Choroid plexus epithelial cell (primary cell): ENCODE results near the gene TNFRSF25.

Source experiments
- DNase-seq: peaks from one replicate; pipeline ENCODE4 v3.0.0-alpha.2; 2010; ENCODE audit warnings: low read depth
- H3K4me3 ChIP-seq: 2 replicates; pipeline ENCODE4 v1.5.1; 2011; ENCODE audit warnings: low read depth, mild to moderate bottlenecking, control low read depth, low read length, moderate library complexity
- CTCF ChIP-seq: conservative IDR thresholded peaks from 2 replicates; pipeline ENCODE4 v1.5.1; 2011; ENCODE audit warnings: low read depth, mild to moderate bottlenecking, control low read depth, inconsistent platforms, low read length, moderate library complexity

TNFRSF25 gene

GRCh38 chr1:6427441-6428390, 38.3 kb downstream of the TNFRSF25 start:
- H3K4me3 ChIP-seq, result no peak overlapping the region
- DNase-seq, result no peak
- TF ChIP-seq CTCF, result no peak

GRCh38 chr1:6426972-6427350, 39.0 kb downstream of the TNFRSF25 start:
- no peak overlapping the region for H3K4me3 ChIP-seq
- TF ChIP-seq CTCF, result no peak
- DNase-seq, result no peak

DNA sequence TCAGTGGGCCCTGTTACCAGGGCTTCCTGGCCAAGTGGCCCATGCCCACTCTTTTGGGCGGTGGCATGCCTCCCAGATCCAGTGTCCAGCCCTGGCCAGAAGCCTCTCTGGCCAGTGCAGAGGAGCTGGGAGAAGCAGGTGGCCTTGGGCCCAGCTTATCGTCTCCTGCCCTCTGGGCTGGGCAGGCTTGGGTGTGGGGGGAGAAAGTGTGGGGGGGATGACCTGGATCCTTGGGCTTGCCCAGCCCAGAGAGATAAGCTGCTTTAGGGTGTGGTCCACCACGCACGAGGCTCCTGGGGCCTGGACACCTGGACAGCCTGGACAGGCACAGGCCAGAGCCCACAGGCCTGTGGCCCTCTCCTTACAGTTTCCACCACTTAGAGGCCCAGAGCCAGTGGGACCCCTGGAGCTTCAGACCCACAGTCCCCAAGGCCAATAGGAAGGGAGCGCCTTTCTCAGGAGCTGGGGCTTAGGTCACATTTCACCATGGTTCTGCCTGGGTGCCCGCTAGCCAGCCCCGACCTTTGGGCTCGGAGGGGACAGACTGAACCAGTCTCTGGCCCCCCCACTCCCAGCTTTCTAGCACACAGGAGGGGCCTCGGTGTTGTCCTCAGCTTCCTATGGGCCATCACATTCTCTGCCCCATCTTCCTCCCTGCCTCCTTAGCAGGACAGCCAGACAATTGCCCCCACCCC, 39.5 kb downstream of the TNFRSF25 start:
- no peak overlapping the region for H3K4me3 ChIP-seq
- no peak for TF ChIP-seq CTCF
- no peak for DNase-seq

GRCh38 chr1:6425658-6426057, 40.3 kb downstream of the TNFRSF25 start:
- TF ChIP-seq CTCF, result no peak
- DNase-seq, result no peak
- no peak overlapping the region for H3K4me3 ChIP-seq

DNA sequence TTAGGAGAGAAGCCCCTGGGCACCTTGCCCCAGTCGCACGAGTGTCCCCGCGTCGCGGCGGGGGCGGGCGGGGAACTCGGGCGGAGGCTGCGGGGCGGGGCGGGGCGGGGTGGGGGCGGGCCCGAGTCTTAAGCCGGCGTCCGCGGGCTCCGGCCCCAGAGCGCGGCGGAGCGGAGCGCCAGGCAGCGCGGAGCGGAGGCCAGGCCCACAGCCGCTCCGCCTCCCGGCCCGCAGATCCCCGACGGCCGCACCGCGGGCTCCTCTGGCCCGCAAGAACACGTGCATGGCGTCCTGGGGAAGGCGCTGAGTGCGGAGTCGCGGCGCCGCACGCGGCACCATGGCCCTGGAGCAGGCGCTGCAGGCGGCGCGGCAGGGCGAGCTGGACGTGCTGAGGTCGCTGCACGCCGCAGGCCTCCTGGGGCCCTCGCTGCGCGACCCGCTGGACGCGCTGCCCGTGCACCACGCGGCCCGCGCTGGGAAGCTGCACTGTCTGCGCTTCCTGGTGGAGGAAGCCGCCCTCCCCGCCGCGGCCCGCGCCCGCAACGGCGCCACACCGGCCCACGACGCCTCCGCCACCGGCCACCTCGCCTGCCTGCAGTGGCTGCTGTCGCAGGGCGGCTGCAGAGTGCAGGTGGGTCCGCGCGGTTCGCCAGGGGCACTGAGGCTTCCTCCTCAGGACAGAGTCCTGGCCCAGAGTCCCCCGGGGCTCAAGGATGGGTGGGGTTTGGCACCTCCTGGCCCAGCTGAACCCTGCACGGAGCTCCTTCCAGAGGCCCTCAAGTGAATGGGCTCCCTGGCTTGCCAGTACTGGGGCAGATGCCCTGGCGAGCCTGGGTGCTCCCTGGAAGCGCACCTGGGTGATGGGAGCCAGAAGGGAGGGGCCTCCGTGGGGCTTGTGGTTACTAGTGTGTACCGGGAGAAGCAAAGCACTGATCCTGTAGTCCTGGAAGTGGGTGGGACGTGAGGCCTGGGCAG, 41.1 kb downstream of the TNFRSF25 start, which contains the start of gene ESPN:
TSS of gene ESPN (plus strand) at position 158 of the 975 bp plus-strand sequence. CDS start at position 338, 180 bp downstream.
- H3K4me3 ChIP-seq, result no peak within 1 kb of the TSS
- DNase-seq, result no peak
- no peak for TF ChIP-seq CTCF

GRCh38 chr1:6424000-6424565, 41.9 kb downstream of the TNFRSF25 start:
- no peak for DNase-seq
- no peak for TF ChIP-seq CTCF
- H3K4me3 ChIP-seq, result no peak overlapping the region
